K562 (cell line): Measurements from ENCODE around the gene KRTAP10-6. TPM values are rescaled to one million over a fixed set of nuclear protein-coding genes. Genes with fewer than 3 reads are reported as not detected.

Experiments
- ATAC-seq: fragments of 200-7000 bp; cut with Tn5 transposase; 3 replicates; pipeline ENCODE4 v1.9.1; 2020; ENCODE audit warnings: moderate library complexity
- BruUV-seq: library from RNA; stranded (reverse); fragments of 400-500 nt; replicated peaks from 2 replicates; lab custom pipeline; 2021; lab: Mats Ljungman, UMichigan
- CTCF ChIA-PET: fragments of 300-600 bp; formaldehyde crosslinking; extraction: SDS; loops from one replicate; lab custom pipeline; 2021; ENCODE audit warnings: low intra/inter-chr PET ratio; lab: Yijun Ruan, JAX
- POLR2A ChIA-PET: fragments of 300-600, 350-650 bp; sonication (Branson Sonifier 250); formaldehyde crosslinking; extraction: SDS; loops from one replicate; lab custom pipeline; 2021; ENCODE audit warnings: antibody characterized with exemption, inconsistent platforms; lab: Yijun Ruan, JAX
- DNase-seq, 4 experiments: peaks; one replicate each; pipeline versions ENCODE4 v3.0.0 to v3.0.0-alpha.2; 2011 to 2018; ENCODE audit warnings: low spot score in 3 of 4, mixed read lengths in 3 of 4; ENCODE audit errors: extremely low read depth in 1 of 4
- FAIRE-seq: peaks from 2 replicates; lab custom pipeline; 2011; peaks lifted over from hg19 to GRCh38; lab: Jason Lieb, UNC
- H2AFZ ChIP-seq: 2 replicates; pipeline ENCODE4 v1.6.0; 2011; ENCODE audit warnings: low read depth, low read length, control low read depth, inconsistent platforms
- H3K27ac ChIP-seq: fragments of 200-600 bp; 3 replicates; pipeline ENCODE4 v1.8.0; 2011; ENCODE audit warnings: low read depth, mild to moderate bottlenecking, control low read depth, inconsistent platforms, low read length, moderate library complexity, mixed read lengths; ENCODE audit errors: extremely low read depth
- H3K27me3 ChIP-seq, 2 experiments: fragments of 300-600 bp in 1 of 2; 2 replicates in 1 of 2; 3 replicates in 1 of 2; pipeline versions ENCODE4 v1.6.0 to v1.8.0; 2011; ENCODE audit warnings: inconsistent platforms in 2 of 2, low read length in 2 of 2, mild to moderate bottlenecking in 1 of 2, mixed read lengths in 1 of 2, moderate library complexity in 1 of 2; ENCODE audit not compliant: control insufficient read depth in 2 of 2, insufficient read depth in 2 of 2
- H3K36me3 ChIP-seq: fragments of 300-600 bp; 3 replicates; pipeline ENCODE4 v1.8.0; 2011; ENCODE audit warnings: mild to moderate bottlenecking, low read length, inconsistent platforms; ENCODE audit not compliant: control insufficient read depth, insufficient read depth
- H3K4me1 ChIP-seq, 2 experiments: fragments of 200-600 bp in 1 of 2; replicated peaks in 1 of 2; 2 replicates in 1 of 2; 3 replicates in 1 of 2; pipeline versions ENCODE4 v1.5.1 to v1.8.0; 2011; ENCODE audit warnings: inconsistent platforms in 2 of 2, low read length in 2 of 2, mild to moderate bottlenecking in 1 of 2, mixed read lengths in 1 of 2, moderate library complexity in 1 of 2; ENCODE audit not compliant: control insufficient read depth in 2 of 2, insufficient read depth in 2 of 2
- H3K4me2 ChIP-seq: 2 replicates; pipeline ENCODE4 v1.6.1; 2011; ENCODE audit warnings: low read length, control low read depth, inconsistent platforms, mixed read lengths; ENCODE audit not compliant: insufficient read depth
- H3K4me3 ChIP-seq: fragments of 200-600 bp; sonication (generic), shearing (Covaris generic); 2 replicates; pipeline ENCODE4 v1.5.1; 2016; ENCODE audit warnings: control low read depth, inconsistent platforms
- H3K79me2 ChIP-seq: fragments of 200-600 bp; 3 replicates; pipeline ENCODE4 v1.8.0; 2011; ENCODE audit warnings: low read length, inconsistent platforms; ENCODE audit not compliant: control insufficient read depth, insufficient read depth
- H3K9ac ChIP-seq, 2 experiments: 2 replicates each; pipeline versions ENCODE4 v1.6.0 to v1.6.1; 2011; ENCODE audit warnings: low read depth in 2 of 2, low read length in 2 of 2, control low read depth in 1 of 2, inconsistent platforms in 1 of 2, mild to moderate bottlenecking in 1 of 2, mixed read lengths in 1 of 2; ENCODE audit not compliant: insufficient read depth in 1 of 2
- H3K9me1 ChIP-seq: one replicate; pipeline ENCODE4 v1.6.0; 2011; ENCODE audit warnings: inconsistent platforms, mild to moderate bottlenecking, low read length, moderate library complexity; ENCODE audit not compliant: control insufficient read depth, insufficient read depth
- H3K9me3 ChIP-seq: replicated peaks from 2 replicates; pipeline ENCODE4 v1.5.1; 2011; ENCODE audit warnings: low read depth, low read length, inconsistent platforms; ENCODE audit not compliant: control insufficient read depth, insufficient read depth
- H4K20me1 ChIP-seq: replicated peaks from 2 replicates; pipeline ENCODE4 v1.6.1; 2011; ENCODE audit warnings: low read length, inconsistent platforms, mixed read lengths; ENCODE audit not compliant: control insufficient read depth, insufficient read depth
- FOXP4 ChIP-seq: sonication (generic); formaldehyde crosslinking; IDR thresholded peaks from 2 replicates; pipeline ENCODE4 v1.8.0; 2022; ENCODE audit warnings: mild to moderate bottlenecking, missing genetic modification reagents, borderline replicate concordance
- HBP1 ChIP-seq: fragments of 450-650 bp; formaldehyde crosslinking; IDR thresholded peaks from 2 replicates; pipeline ENCODE4 v1.4.0; 2022; ENCODE audit warnings: missing genetic modification characterization
- ILK ChIP-seq: fragments of 450-650 bp; IDR thresholded peaks from 2 replicates; pipeline ENCODE4 v1.6.1; 2016; ENCODE audit warnings: missing genetic modification characterization, low read depth, mild to moderate bottlenecking, missing compliant biosample characterization, moderate library complexity, borderline replicate concordance
- MEF2D ChIP-seq: conservative IDR thresholded peaks from 2 replicates; pipeline ENCODE4 v1.6.1; 2016; ENCODE audit warnings: low read depth, missing genetic modification characterization, missing compliant biosample characterization
- NEUROD1 ChIP-seq: fragments of 150-350 bp; IDR thresholded peaks from 2 replicates; pipeline ENCODE4 v1.6.1; 2014; ENCODE audit warnings: borderline replicate concordance, low read length, low read depth; ENCODE audit not compliant: partially characterized antibody
- NFATC3 ChIP-seq: fragments of 450-650 bp; IDR thresholded peaks from 2 replicates; pipeline ENCODE4 v1.6.1; 2017; ENCODE audit warnings: mild to moderate bottlenecking
- NR2C2 ChIP-seq, 2 experiments: fragments of 200-800 bp in 1 of 2; sonication (Bioruptor generic) in 1 of 2; sonication (generic) in 1 of 2; formaldehyde crosslinking in 1 of 2; IDR thresholded peaks; 2 replicates each; pipeline versions ENCODE4 v1.6.1 to v1.8.0; 2016 to 2022; ENCODE audit warnings: mild to moderate bottlenecking in 1 of 2, missing compliant biosample characterization in 1 of 2, missing genetic modification characterization in 1 of 2, missing genetic modification reagents in 1 of 2
- POLR2AphosphoS2 ChIP-seq: IDR thresholded peaks from 2 replicates; pipeline ENCODE4 v1.6.1; 2012; ENCODE audit warnings: low read length, improper control_type of control experiment
- SRSF3 ChIP-seq: fragments of 200-400 bp; formaldehyde crosslinking; IDR thresholded peaks from 2 replicates; pipeline ENCODE4 v1.6.1; 2016; ENCODE audit warnings: mild to moderate bottlenecking, low read length, moderate library complexity; ENCODE audit not compliant: insufficient read depth
- SRSF7 ChIP-seq: fragments of 200-400 bp; formaldehyde crosslinking; optimal IDR thresholded peaks from 2 replicates; pipeline ENCODE3; 2017; ENCODE audit warnings: mild to moderate bottlenecking, low read depth, low read length
- WHSC1 ChIP-seq: IDR thresholded peaks from one replicate; pipeline ENCODE4 v1.6.1; 2012; ENCODE audit warnings: low read length, control low read depth, inconsistent platforms
- ZNF143 ChIP-seq: sonication (generic); formaldehyde crosslinking; IDR thresholded peaks from 2 replicates; pipeline ENCODE4 v1.9.0; 2022; ENCODE audit warnings: mild to moderate bottlenecking, missing genetic modification reagents
- ZNF23 ChIP-seq: fragments of 250-450 bp; sonication (Bioruptor Pico); IDR thresholded peaks from 2 replicates; pipeline ENCODE4 v1.4.0; 2020; ENCODE audit warnings: mild to moderate bottlenecking
- ZNF583 ChIP-seq: fragments of 250-450 bp; sonication (Bioruptor Pico); IDR thresholded peaks from 2 replicates; pipeline ENCODE4 v1.4.0; 2020
- WGBS: fragments of 100-300 bp; shearing (Covaris generic); methylation state at CpG from one replicate; pipeline ENCODE4 v1.1.6; 2016; ENCODE audit warnings: low coverage, mixed read lengths; ENCODE audit not compliant: insufficient coverage; ENCODE audit errors: missing lambda C conversion rate; 5-methylcytosine and 5-hydroxymethylcytosine counted together
- in situ Hi-C: fragments of 300-500 bp; cut with MboI; formaldehyde crosslinking; loops from 4 replicates; pipeline ENCODE4 v1.15.0; 2018; ENCODE audit warnings: inconsistent platforms, mixed read lengths
- intact Hi-C: fragments of 100-400 bp; cut with micrococcal nuclease; formaldehyde crosslinking; loops from 2 replicates; pipeline ENCODE4 v1.14.2; 2022
- polyA plus RNA-seq, 8 experiments: library from polyadenylated mRNA; depleted of rRNA in 4 of 8; stranded (reverse) in 5 of 8; unstranded in 3 of 8; fragments of >200 nt; fragmentation: Nextera tagmentation in 2 of 8; fragmentation: Illumina TruSeq in 1 of 8; extraction: Ambion mirVana in 2 of 8; extraction: Trizol in 1 of 8; gene quantifications; 2 replicates each; pipeline versions ENCODE4 v1.2.1 to v1.2.3, GENCODE V29; 2011 to 2014; ENCODE audit warnings: inconsistent platforms in 1 of 8, missing spikeins in 1 of 8
- total RNA-seq, 7 experiments: library from RNA; depleted of rRNA in 6 of 7; stranded (reverse); fragments of >200 nt in 6 of 7; fragmentation: Illumina TruSeq in 2 of 7; extraction: Trizol in 2 of 7; gene quantifications; 2 replicates each; pipeline versions ENCODE4 v1.2.1 to v1.2.3, GENCODE V29; 2011 to 2021; ENCODE audit warnings: low replicate concordance in 1 of 7
- TF ChIP-seq, protein P1 (sequence below), 2 experiments: fragments of 450-650 bp; conservative IDR thresholded peaks; 2 replicates each; pipeline ENCODE4 v1.6.1; 2017; ENCODE audit warnings: mild to moderate bottlenecking in 2 of 2, moderate library complexity in 2 of 2

Gene KRTAP10-6
- total and polyA plus RNA-seq, 9 of the 15 experiments (the other 6 are each of a cell fraction or from before 2014, with no cell fraction given), result not detected

DNA sequence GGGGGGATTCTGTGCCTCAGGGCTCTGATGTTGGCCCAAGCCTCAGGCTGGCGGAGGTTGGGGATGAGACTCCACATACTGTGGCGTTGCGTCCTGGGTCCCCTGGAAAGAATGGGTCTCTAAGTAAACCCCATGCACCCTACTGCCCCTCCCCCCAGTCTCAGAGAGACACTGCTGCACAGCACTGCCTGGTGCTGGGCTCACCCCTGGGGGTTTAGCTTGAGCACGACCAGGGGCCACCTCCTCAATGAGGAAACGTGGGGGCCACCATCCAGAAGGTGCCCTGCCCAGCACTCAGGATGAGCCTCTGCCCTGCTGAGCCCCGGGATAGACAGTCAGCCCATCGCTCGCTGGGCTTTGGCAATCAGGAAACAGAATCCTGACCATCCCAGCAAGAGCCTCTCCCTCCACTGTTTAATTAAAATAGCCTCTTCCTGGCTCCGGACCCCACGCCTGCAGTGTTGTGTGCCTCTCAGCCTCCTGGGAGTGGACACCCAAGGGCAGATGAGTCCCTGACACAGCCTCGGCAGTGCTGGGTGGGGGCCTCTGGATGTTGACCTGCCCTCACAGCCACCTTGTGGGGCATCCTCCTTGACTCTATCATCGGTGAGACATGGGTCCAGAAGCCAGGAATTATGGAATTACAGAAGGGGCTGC is 22.3 kb downstream of the KRTAP10-6 start:
- Histone ChIP-seq H3K79me2 (no peaks in the 10 kb centered on the region), H3K4me3 (no peak overlapping the region), H3K4me2 (no peak overlapping the region), H3K36me3 (no peaks in the 10 kb centered on the region), H3K27me3 (peaks cover 20 to 43% of the 10 kb centered on the region in 2 experiments; a peak in 3 of 5 replicates), H4K20me1 (no peaks in the 10 kb centered on the region), H3K9me3 (no peaks in the 10 kb centered on the region), H3K4me1 (peaks cover 0 to 24% of the 10 kb centered on the region in 2 experiments; a peak in 1 of 5 replicates), H2AFZ (no peak overlapping the region), H3K9me1 (no peaks in the 10 kb centered on the region), H3K9ac (no peak overlapping the region), H3K27ac (no peak overlapping the region)
- ATAC-seq (no peak), DNase-seq (no peak), FAIRE-seq (no peak)
- WGBS, result 3% methylated on average over 11 of the region's 12 CpGs
- ChIA-PET CTCF (no interaction called here), POLR2A (no interaction called here)
- intact Hi-C loops (no loop called here), in situ Hi-C loops (no loop called here)
- no TSS peak for BruUV-seq
- no peak for TF ChIP-seq ZNF23 (CRISPR knock-in tag)
- no peak for TF ChIP-seq SRSF3
- no peak for TF ChIP-seq HBP1 (CRISPR knock-in tag)
- TF ChIP-seq NEUROD1, result no peak
- no peak for TF ChIP-seq ILK (tag)
- no peak for TF ChIP-seq ZNF583 (CRISPR knock-in tag)
- TF ChIP-seq FOXP4 (CRISPR knock-in tag), result no peak
- TF ChIP-seq SRSF7, result no peak
- no peak for TF ChIP-seq NFATC3
- no peak for TF ChIP-seq MEF2D (tag)
- TF ChIP-seq, protein P1, sequence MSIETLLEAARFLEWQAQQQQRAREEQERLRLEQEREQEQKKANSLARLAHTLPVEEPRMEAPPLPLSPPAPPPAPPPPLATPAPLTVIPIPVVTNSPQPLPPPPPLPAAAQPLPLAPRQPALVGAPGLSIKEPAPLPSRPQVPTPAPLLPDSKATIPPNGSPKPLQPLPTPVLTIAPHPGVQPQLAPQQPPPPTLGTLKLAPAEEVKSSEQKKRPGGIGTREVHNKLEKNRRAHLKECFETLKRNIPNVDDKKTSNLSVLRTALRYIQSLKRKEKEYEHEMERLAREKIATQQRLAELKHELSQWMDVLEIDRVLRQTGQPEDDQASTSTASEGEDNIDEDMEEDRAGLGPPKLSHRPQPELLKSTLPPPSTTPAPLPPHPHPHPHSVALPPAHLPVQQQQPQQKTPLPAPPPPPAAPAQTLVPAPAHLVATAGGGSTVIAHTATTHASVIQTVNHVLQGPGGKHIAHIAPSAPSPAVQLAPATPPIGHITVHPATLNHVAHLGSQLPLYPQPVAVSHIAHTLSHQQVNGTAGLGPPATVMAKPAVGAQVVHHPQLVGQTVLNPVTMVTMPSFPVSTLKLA (conservative IDR thresholded peaks at IDR 0.05), result no peak
- no peak for TF ChIP-seq NR2C2 (CRISPR knock-in tag; IDR thresholded peaks at IDR 0.05)
- TF ChIP-seq NR2C2 (tag; IDR thresholded peaks at IDR 0.05), result no peak
- no peak for TF ChIP-seq WHSC1
- no peak for TF ChIP-seq ZNF143 (CRISPR knock-in tag)
- TF ChIP-seq POLR2AphosphoS2, result no peak
